HepG2 (cell line): ENCODE measurements around the gene C16orf87. TPM values are rescaled to one million over a fixed set of nuclear protein-coding genes. Genes with fewer than 3 reads are reported as not detected.

Experiments used
- ARNT ChIP-seq: fragments of 450-650 bp; IDR thresholded peaks from 2 replicates; pipeline ENCODE4 v1.6.1; 2017
- CBX2 ChIP-seq, 2 experiments: fragments of 200-600 bp in 1 of 2; sonication (generic); formaldehyde crosslinking in 1 of 2; IDR thresholded peaks; 2 replicates each; pipeline versions ENCODE4 v1.7.0 to v1.8.1; 2018 to 2022; ENCODE audit warnings: low read depth in 2 of 2, low read length in 1 of 2, mild to moderate bottlenecking in 1 of 2, missing genetic modification reagents in 1 of 2
- ETS1 ChIP-seq: sonication (generic); formaldehyde crosslinking; IDR thresholded peaks from 2 replicates; pipeline ENCODE4 v1.4.0; 2020; ENCODE audit warnings: missing genetic modification reagents
- HCFC1 ChIP-seq: fragments of 150-350 bp; IDR thresholded peaks from 2 replicates; pipeline ENCODE4 v1.6.1; 2014; ENCODE audit warnings: low read depth, low read length
- HDAC6 ChIP-seq: fragments of 200-600 bp; sonication (generic); IDR thresholded peaks from 2 replicates; pipeline ENCODE4 v1.7.0; 2017; ENCODE audit warnings: mild to moderate bottlenecking, antibody characterized with exemption, low read length, low read depth
- HMG20B ChIP-seq: conservative IDR thresholded peaks from 2 replicates; pipeline ENCODE4 v1.6.1; 2016; ENCODE audit warnings: missing genetic modification reagents, missing compliant biosample characterization
- HNF4A ChIP-seq: sonication (generic); formaldehyde crosslinking; IDR thresholded peaks from 2 replicates; pipeline ENCODE4 v1.4.0; 2020; ENCODE audit warnings: missing genetic modification reagents
- HNF4G ChIP-seq, 2 experiments: sonication (generic) in 1 of 2; formaldehyde crosslinking in 1 of 2; IDR thresholded peaks; 2 replicates each; pipeline versions ENCODE4 v1.4.0 to v1.6.1; 2011 to 2020; ENCODE audit warnings: borderline replicate concordance in 2 of 2, low read depth in 2 of 2, mild to moderate bottlenecking in 2 of 2, low read length in 1 of 2, missing genetic modification reagents in 1 of 2, moderate library complexity in 1 of 2
- HNRNPH1 ChIP-seq: fragments of 200-400 bp; formaldehyde crosslinking; optimal IDR thresholded peaks from 2 replicates; pipeline ENCODE3; 2017; ENCODE audit warnings: mild to moderate bottlenecking, low read depth, low read length
- KLF11 ChIP-seq: IDR thresholded peaks from 2 replicates; pipeline ENCODE4 v1.6.1; 2016; ENCODE audit warnings: missing compliant biosample characterization
- NFKBIZ ChIP-seq: IDR thresholded peaks from 2 replicates; pipeline ENCODE4 v1.6.1; 2018; ENCODE audit warnings: missing genetic modification reagents, missing compliant biosample characterization
- PBX2 ChIP-seq: IDR thresholded peaks from 2 replicates; pipeline ENCODE4 v1.6.1; 2016; ENCODE audit warnings: control low read depth
- SP1 ChIP-seq, 2 experiments: fragments of 450-650 bp in 1 of 2; sonication (generic) in 1 of 2; formaldehyde crosslinking in 1 of 2; IDR thresholded peaks; 2 replicates each; pipeline versions ENCODE4 v1.4.0 to v1.6.1; 2016 to 2020; ENCODE audit warnings: missing genetic modification reagents in 1 of 2
- SRSF9 ChIP-seq: fragments of 200-400 bp; formaldehyde crosslinking; IDR thresholded peaks from 2 replicates; pipeline ENCODE4 v1.6.1; 2018; ENCODE audit warnings: borderline replicate concordance, mild to moderate bottlenecking, low read depth, low read length; ENCODE audit not compliant: insufficient read depth, poor library complexity, severe bottlenecking
- TBX3 ChIP-seq: fragments of 450-650 bp; IDR thresholded peaks from 2 replicates; pipeline ENCODE4 v1.6.1; 2017; ENCODE audit warnings: antibody characterized with exemption, mild to moderate bottlenecking, inconsistent platforms, borderline replicate concordance
- ZBTB1 ChIP-seq: sonication (generic); formaldehyde crosslinking; IDR thresholded peaks from 2 replicates; pipeline ENCODE4 v1.4.0; 2020; ENCODE audit warnings: missing genetic modification reagents, borderline replicate concordance
- ZFP82 ChIP-seq: sonication (generic); formaldehyde crosslinking; IDR thresholded peaks from 2 replicates; pipeline ENCODE4 v1.5.1; 2020; ENCODE audit warnings: mild to moderate bottlenecking, missing genetic modification reagents, borderline replicate concordance
- ZNF3 ChIP-seq: IDR thresholded peaks from 2 replicates; pipeline ENCODE4 v1.7.0; 2017; ENCODE audit warnings: inconsistent platforms
- ZNF331 ChIP-seq: sonication (generic); formaldehyde crosslinking; IDR thresholded peaks from 2 replicates; pipeline ENCODE4 v1.4.0; 2020; ENCODE audit warnings: missing genetic modification reagents
- ZNF790 ChIP-seq: sonication (generic); formaldehyde crosslinking; IDR thresholded peaks from 2 replicates; pipeline ENCODE4 v1.8.0; 2022; ENCODE audit warnings: missing genetic modification reagents, mild to moderate bottlenecking, borderline replicate concordance
- polyA plus RNA-seq, 8 experiments: library from polyadenylated mRNA; depleted of rRNA in 3 of 8; stranded (reverse) in 7 of 8; unstranded in 1 of 8; fragments of >200 nt; fragmentation: Illumina TruSeq in 4 of 8; extraction: Trizol in 4 of 8; gene quantifications; 2 replicates each; pipeline versions ENCODE4 v1.2.1 to v1.2.3, GENCODE V29; 2011 to 2016; ENCODE audit warnings: low read depth in 4 of 8, missing spikeins in 1 of 8, mixed read lengths in 1 of 8; ENCODE audit not compliant: insufficient read depth in 1 of 8
- total RNA-seq, 5 experiments: library from RNA; depleted of rRNA; stranded (reverse); fragments of >200 nt; fragmentation: Illumina TruSeq; extraction: Trizol; gene quantifications; 2 replicates each; pipeline ENCODE4 v1.2.3, GENCODE V29; 2016; ENCODE audit warnings: low read depth in 1 of 5
- TF ChIP-seq, protein P1 (sequence below): sonication (generic); formaldehyde crosslinking; IDR thresholded peaks from 2 replicates; pipeline ENCODE4 v1.8.1; 2023; ENCODE audit warnings: mild to moderate bottlenecking, moderate library complexity, missing genetic modification reagents
- TF ChIP-seq, protein P2 (sequence below): sonication (generic); formaldehyde crosslinking; IDR thresholded peaks from 2 replicates; pipeline ENCODE4 v1.4.0; 2020; ENCODE audit warnings: missing genetic modification reagents
- TF ChIP-seq, protein P3 (sequence below): sonication (generic); formaldehyde crosslinking; IDR thresholded peaks from 2 replicates; pipeline ENCODE4 v1.5.1; 2020; ENCODE audit warnings: mild to moderate bottlenecking, moderate library complexity, missing genetic modification reagents

The C16orf87 gene
- total and polyA plus RNA-seq, 2 of the 13 experiments (the other 11 are each of a cell fraction or from before 2014, with no cell fraction given), result 8.6 to 19.5 TPM

- TF ChIP-seq KLF11, result no peak
- no peak for TF ChIP-seq ZFP82 (CRISPR knock-in tag)
- no peak for TF ChIP-seq ZBTB1 (CRISPR knock-in tag)
- TF ChIP-seq, protein P1, sequence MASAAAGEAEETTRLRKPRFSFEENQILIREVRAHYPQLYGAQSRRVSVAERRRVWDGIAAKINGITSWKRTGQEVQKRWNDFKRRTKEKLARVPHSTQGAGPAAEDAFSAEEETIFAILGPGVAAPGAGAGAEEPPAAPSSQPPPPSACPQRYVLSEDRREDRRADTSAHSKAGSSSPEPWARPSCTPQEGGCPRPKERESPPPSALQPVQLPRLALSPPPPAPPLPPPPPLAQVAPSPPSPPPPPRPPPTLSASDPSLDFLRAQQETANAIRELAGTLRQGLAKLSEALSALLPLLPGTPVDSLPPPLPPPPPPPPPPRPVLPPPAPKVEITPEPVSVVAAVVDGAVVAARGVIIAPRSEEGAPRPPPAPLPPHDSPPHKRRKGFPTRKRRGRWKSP (CRISPR knock-in tag), result 0 out of 2 replicates have a peak, but pooled peaks have one; percentile 19
- no peak for TF ChIP-seq HDAC6
- TF ChIP-seq, protein P2, sequence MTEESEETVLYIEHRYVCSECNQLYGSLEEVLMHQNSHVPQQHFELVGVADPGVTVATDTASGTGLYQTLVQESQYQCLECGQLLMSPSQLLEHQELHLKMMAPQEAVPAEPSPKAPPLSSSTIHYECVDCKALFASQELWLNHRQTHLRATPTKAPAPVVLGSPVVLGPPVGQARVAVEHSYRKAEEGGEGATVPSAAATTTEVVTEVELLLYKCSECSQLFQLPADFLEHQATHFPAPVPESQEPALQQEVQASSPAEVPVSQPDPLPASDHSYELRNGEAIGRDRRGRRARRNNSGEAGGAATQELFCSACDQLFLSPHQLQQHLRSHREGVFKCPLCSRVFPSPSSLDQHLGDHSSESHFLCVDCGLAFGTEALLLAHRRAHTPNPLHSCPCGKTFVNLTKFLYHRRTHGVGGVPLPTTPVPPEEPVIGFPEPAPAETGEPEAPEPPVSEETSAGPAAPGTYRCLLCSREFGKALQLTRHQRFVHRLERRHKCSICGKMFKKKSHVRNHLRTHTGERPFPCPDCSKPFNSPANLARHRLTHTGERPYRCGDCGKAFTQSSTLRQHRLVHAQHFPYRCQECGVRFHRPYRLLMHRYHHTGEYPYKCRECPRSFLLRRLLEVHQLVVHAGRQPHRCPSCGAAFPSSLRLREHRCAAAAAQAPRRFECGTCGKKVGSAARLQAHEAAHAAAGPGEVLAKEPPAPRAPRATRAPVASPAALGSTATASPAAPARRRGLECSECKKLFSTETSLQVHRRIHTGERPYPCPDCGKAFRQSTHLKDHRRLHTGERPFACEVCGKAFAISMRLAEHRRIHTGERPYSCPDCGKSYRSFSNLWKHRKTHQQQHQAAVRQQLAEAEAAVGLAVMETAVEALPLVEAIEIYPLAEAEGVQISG (CRISPR knock-in tag), result peak; percentile 31; the same call in 1 of the 2 replicates
- 0 out of 2 replicates have a peak, but pooled peaks have one; percentile 24 for TF ChIP-seq NFKBIZ (CRISPR knock-in tag)
- no peak for TF ChIP-seq HMG20B
- TF ChIP-seq TBX3, result no peak
- no peak for TF ChIP-seq ETS1
- TF ChIP-seq HNF4A, result peak; percentile 59
- TF ChIP-seq, protein P3, sequence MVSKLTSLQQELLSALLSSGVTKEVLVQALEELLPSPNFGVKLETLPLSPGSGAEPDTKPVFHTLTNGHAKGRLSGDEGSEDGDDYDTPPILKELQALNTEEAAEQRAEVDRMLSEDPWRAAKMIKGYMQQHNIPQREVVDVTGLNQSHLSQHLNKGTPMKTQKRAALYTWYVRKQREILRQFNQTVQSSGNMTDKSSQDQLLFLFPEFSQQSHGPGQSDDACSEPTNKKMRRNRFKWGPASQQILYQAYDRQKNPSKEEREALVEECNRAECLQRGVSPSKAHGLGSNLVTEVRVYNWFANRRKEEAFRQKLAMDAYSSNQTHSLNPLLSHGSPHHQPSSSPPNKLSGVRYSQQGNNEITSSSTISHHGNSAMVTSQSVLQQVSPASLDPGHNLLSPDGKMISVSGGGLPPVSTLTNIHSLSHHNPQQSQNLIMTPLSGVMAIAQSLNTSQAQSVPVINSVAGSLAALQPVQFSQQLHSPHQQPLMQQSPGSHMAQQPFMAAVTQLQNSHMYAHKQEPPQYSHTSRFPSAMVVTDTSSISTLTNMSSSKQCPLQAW (CRISPR knock-in tag), result no peak
- TF ChIP-seq ZNF331 (CRISPR knock-in tag), result peak; percentile 29; the same call in 1 of the 2 replicates
- no peak for TF ChIP-seq HNF4G (IDR thresholded peaks at IDR 0.05; ENCODE audit: borderline replicate concordance, low read depth, low read length)
- no peak for TF ChIP-seq HNF4G (CRISPR knock-in tag; IDR thresholded peaks at IDR 0.05; ENCODE audit: borderline replicate concordance, low read depth)
- no peak for TF ChIP-seq PBX2
- TF ChIP-seq CBX2 (IDR thresholded peaks at IDR 0.05; ENCODE audit: low read depth, low read length), result no peak
- no peak for TF ChIP-seq CBX2 (CRISPR knock-in tag; IDR thresholded peaks at IDR 0.05; ENCODE audit: low read depth)
- TF ChIP-seq HNRNPH1, result no peak
- no peak for TF ChIP-seq ZNF3
- no peak for TF ChIP-seq HCFC1
- no peak for TF ChIP-seq SRSF9
- TF ChIP-seq ARNT, result no peak
- no peak for TF ChIP-seq SP1 (IDR thresholded peaks at IDR 0.05)
- TF ChIP-seq SP1 (CRISPR knock-in tag; IDR thresholded peaks at IDR 0.05), result no peak
- TF ChIP-seq ZNF790 (CRISPR knock-in tag), result no peak
Observed at GRCh38 chr16:46866286-46866685, 35.3 kb upstream of the C16orf87 start (continued).
